OCI-LY7 (cell line): Measurements from ENCODE around the gene ZBTB44. TPM values are rescaled to one million over a fixed set of nuclear protein-coding genes. Genes with fewer than 3 reads are reported as not detected.
"Not testable (repeated sequence)": the region's sequence is repeated elsewhere in the genome, so short reads cannot be mapped to it uniquely, and the experiment has no call there.

Experiments used
- BruUV-seq: library from RNA; stranded (reverse); fragments of 400-500 nt; replicated peaks from 2 replicates; lab custom pipeline; 2021; lab: Mats Ljungman, UMichigan
- CTCF ChIA-PET: fragments of 300-600 bp; sonication (Branson Sonifier 250); formaldehyde crosslinking; loops from one replicate; lab custom pipeline; 2022; ENCODE audit warnings: antibody characterized with exemption; ENCODE audit not compliant: unreplicated experiment; lab: Charles Lee
- POLR2A ChIA-PET: fragments of 300-600 bp; sonication (Branson Sonifier 250); formaldehyde crosslinking; loops from one replicate; lab custom pipeline; 2022; ENCODE audit warnings: antibody characterized with exemption; lab: Charles Lee
- DNase-seq: peaks from one replicate; pipeline ENCODE4 v3.0.0-alpha.2; 2015; ENCODE audit warnings: low spot score
- H2AFZ ChIP-seq: fragments of 200-600 bp; sonication (generic), shearing (Covaris generic); 2 replicates; pipeline ENCODE4 v1.6.1; 2014; ENCODE audit warnings: mild to moderate bottlenecking, antibody characterized with exemption, low read length, moderate library complexity
- H3K27ac ChIP-seq: fragments of 200-600 bp; sonication (generic); 2 replicates; pipeline ENCODE4 v1.5.1; 2014; ENCODE audit warnings: mixed run types, low read depth, mild to moderate bottlenecking, moderate library complexity, low read length, inconsistent platforms; ENCODE audit not compliant: poor library complexity, severe bottlenecking
- H3K36me3 ChIP-seq: fragments of 200-600 bp; sonication (generic); 2 replicates; pipeline ENCODE4 v1.6.1; 2014; ENCODE audit warnings: mild to moderate bottlenecking, antibody characterized with exemption, low read length, moderate library complexity, mixed read lengths; ENCODE audit not compliant: insufficient read depth
- H3K4me1 ChIP-seq: fragments of 200-600 bp; sonication (generic); 2 replicates; pipeline ENCODE4 v1.5.1; 2014; ENCODE audit warnings: mild to moderate bottlenecking, low read length; ENCODE audit not compliant: insufficient read depth, poor library complexity, severe bottlenecking
- H3K4me2 ChIP-seq: fragments of 200-600 bp; sonication (generic); 2 replicates; pipeline ENCODE4 v1.6.1; 2014; ENCODE audit warnings: mild to moderate bottlenecking, low read length
- H3K4me3 ChIP-seq: fragments of 200-600 bp; sonication (generic); 2 replicates; pipeline ENCODE4 v1.5.1; 2014; ENCODE audit warnings: mild to moderate bottlenecking, low read depth, low read length; ENCODE audit not compliant: poor library complexity, severe bottlenecking
- H3K79me2 ChIP-seq: fragments of 200-600 bp; sonication (generic); 2 replicates; pipeline ENCODE4 v1.6.1; 2016; ENCODE audit warnings: low read depth, mild to moderate bottlenecking, low read length, moderate library complexity, mixed read lengths; ENCODE audit not compliant: insufficient read depth
- H3K9me2 ChIP-seq: fragments of 200-600 bp; sonication (generic); 2 replicates; pipeline ENCODE4 v1.6.1; 2016; ENCODE audit warnings: mild to moderate bottlenecking, low read length, mixed read lengths; ENCODE audit not compliant: insufficient read depth
- H3K9me3 ChIP-seq: fragments of 200-600 bp; sonication (generic); 2 replicates; pipeline ENCODE4 v1.6.1; 2014; ENCODE audit warnings: mild to moderate bottlenecking, mixed run types, low read length, mixed read lengths
- H4K20me1 ChIP-seq: fragments of 200-600 bp; sonication (generic); 2 replicates; pipeline ENCODE4 v1.6.1; 2014; ENCODE audit warnings: mild to moderate bottlenecking, antibody characterized with exemption, low read length, moderate library complexity, mixed read lengths; ENCODE audit not compliant: insufficient read depth
- EZH2phosphoT487 ChIP-seq: fragments of 200-600 bp; sonication (generic); IDR thresholded peaks from 2 replicates; pipeline ENCODE4 v1.6.1; 2018; ENCODE audit warnings: low read depth, borderline replicate concordance, mild to moderate bottlenecking, mixed run types, antibody characterized with exemption, low read length, moderate library complexity, mixed read lengths
- intact Hi-C: fragments of 100-400 bp; cut with micrococcal nuclease; formaldehyde crosslinking; loops from one replicate; pipeline ENCODE4 v1.10.0; 2022; ENCODE audit not compliant: unreplicated experiment
- total RNA-seq, 2 experiments: library from RNA; depleted of rRNA in 1 of 2; stranded (reverse); fragments of >200 nt in 1 of 2; shearing (Covaris generic) in 1 of 2; gene quantifications; 2 replicates each; pipeline ENCODE4 v1.2.3, GENCODE V29; 2014 to 2022
- TF ChIP-seq, protein P1 (sequence below): fragments of 200-600 bp; sonication (generic); conservative IDR thresholded peaks from 2 replicates; pipeline ENCODE4 v1.5.1; 2014; ENCODE audit warnings: mild to moderate bottlenecking, antibody characterized with exemption, low read length, moderate library complexity, mixed read lengths

ZBTB44 gene
- total RNA-seq, 2 experiments from 2014 or later, result 57.4 to 60.2 TPM

DNA sequence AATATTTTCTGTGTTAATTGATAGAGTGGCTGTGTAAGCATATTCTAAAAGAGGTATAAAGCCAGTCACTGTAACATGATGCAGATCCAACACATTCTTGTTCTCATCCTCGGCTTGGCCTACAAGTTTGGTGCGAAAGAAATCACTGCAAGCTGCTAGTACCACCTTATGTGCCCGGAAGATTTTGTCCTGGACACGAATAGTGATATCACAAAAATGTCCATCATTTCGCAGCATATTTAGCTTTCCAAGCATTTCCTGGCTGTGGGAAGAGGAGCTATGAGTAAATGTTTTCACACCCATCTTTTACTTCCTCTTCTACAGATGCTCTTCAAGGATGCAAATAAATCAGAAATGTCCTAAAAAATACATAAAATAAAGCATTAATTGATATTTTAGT, 53.1 kb downstream of the ZBTB44 start:
- ChIA-PET CTCF (no interaction called here), POLR2A (interaction anchor here (0.6 to 0.7 kb wide), 4 partner anchors 31 to 635 kb away, joined by 3 to 6 read pairs (median 4); no protein-coding TSS in a partner anchor)
- Histone ChIP-seq H3K9me2 (no peaks in the 10 kb centered on the region), H4K20me1 (0 out of 2 replicates have a peak, but pooled peaks cover 4% of the 10 kb centered on the region), H3K27ac (no peak overlapping the region), H3K4me3 (no peak overlapping the region), H3K4me1 (peaks cover 6% of the 10 kb centered on the region), H3K9me3 (no peaks in the 10 kb centered on the region), H2AFZ (no peak overlapping the region), H3K36me3 (peaks cover 79% of the 10 kb centered on the region), H3K79me2 (peaks cover 16% of the 10 kb centered on the region; the same call in 1 of the 2 replicates), H3K4me2 (no peak overlapping the region)
- no TSS peak for BruUV-seq
- no peak for DNase-seq
- TF ChIP-seq EZH2phosphoT487, result no peak
- TF ChIP-seq, protein P1, sequence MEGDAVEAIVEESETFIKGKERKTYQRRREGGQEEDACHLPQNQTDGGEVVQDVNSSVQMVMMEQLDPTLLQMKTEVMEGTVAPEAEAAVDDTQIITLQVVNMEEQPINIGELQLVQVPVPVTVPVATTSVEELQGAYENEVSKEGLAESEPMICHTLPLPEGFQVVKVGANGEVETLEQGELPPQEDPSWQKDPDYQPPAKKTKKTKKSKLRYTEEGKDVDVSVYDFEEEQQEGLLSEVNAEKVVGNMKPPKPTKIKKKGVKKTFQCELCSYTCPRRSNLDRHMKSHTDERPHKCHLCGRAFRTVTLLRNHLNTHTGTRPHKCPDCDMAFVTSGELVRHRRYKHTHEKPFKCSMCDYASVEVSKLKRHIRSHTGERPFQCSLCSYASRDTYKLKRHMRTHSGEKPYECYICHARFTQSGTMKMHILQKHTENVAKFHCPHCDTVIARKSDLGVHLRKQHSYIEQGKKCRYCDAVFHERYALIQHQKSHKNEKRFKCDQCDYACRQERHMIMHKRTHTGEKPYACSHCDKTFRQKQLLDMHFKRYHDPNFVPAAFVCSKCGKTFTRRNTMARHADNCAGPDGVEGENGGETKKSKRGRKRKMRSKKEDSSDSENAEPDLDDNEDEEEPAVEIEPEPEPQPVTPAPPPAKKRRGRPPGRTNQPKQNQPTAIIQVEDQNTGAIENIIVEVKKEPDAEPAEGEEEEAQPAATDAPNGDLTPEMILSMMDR, result no peak
- intact Hi-C loops, result no loop called here

DNA sequence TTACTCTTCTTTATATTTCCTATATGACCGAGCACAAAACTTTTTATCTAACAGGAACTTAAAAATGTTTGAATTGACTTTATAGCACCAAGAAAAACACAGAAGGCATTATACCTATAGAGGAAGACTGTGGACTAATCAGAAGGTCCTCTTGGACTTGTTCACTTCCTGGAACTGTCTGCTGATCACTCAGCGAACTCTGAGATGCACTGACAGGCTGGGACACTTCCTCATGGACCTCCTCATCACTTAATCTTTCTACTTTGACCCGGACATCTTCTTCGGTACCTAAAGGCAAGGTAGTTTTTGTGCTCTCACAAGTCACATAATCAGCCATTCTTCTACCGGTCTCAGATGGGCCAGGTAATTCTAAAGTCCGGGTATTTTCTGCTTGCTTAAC, 54.0 kb downstream of the ZBTB44 start:
- POLR2A ChIA-PET, result interaction anchor here (0.6 kb wide), 1 partner anchor 41 kb away, joined by 6 read pairs; no protein-coding TSS in a partner anchor
- no peaks in the 10 kb centered on the region for H3K9me3 ChIP-seq
- H3K36me3 ChIP-seq, result peaks cover 75% of the 10 kb centered on the region
- CTCF ChIA-PET, result no interaction called here
- intact Hi-C loops, result no loop called here
- no peak for TF ChIP-seq EZH2phosphoT487
- TF ChIP-seq, protein P1, result no peak
- no peak overlapping the region for H3K4me3 ChIP-seq
- H4K20me1 ChIP-seq, result 0 out of 2 replicates have a peak, but pooled peaks cover 4% of the 10 kb centered on the region
- H3K4me2 ChIP-seq, result no peak overlapping the region
- H2AFZ ChIP-seq, result no peak overlapping the region
- peaks cover 6% of the 10 kb centered on the region for H3K4me1 ChIP-seq
- peaks cover 17% of the 10 kb centered on the region; the same call in 1 of the 2 replicates for H3K79me2 ChIP-seq
- no peaks in the 10 kb centered on the region for H3K9me2 ChIP-seq
- no peak overlapping the region for H3K27ac ChIP-seq
- DNase-seq, result no peak
- no TSS peak for BruUV-seq

DNA sequence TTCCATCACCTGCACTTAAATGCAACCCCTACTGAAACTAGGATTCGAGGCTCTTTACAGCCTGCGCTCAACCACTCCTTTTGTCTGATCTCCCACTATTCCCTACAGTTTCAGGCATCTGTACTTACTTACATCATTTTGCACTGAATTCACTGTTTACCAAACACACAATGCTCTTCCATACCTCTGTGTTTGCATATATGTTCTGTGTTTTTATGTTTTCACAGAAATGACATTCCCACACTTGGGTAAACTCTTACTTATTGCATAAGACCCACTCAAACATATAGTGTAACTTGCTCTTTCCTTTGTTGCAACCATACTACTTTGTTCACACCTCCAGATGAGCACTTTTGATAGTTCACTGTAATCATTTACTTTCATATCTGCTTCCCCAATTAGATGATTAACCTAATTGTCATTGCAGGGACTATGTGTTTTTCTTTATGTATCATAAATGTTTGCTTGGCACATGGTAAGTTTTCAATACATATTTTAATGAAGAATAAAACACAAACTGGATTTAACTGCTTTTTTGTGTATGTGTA, 54.6 kb downstream of the ZBTB44 start:
- POLR2A ChIA-PET, result no interaction called here
- no peaks in the 10 kb centered on the region for H3K9me3 ChIP-seq

DNA sequence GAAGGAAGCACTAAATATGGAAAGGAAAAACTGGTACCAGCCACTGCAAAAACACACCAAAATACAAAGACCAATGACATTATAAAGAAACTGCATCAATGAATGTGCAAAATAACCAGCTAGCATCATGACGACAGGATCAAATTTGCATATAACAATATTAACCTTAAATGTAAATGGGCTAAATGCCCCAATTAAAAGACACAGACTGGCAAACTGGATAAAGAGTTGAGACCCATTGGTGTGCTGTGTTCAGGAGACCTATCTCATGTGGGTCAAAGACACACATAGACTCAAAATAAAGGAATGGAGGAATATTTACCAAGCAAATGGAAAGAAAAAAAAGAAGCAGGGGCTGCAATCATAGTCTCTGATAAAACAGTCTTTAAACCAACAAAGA, 63.0 kb downstream of the ZBTB44 start:
- H3K9me2 ChIP-seq, intact Hi-C loops, H3K4me2 ChIP-seq, H3K9me3 ChIP-seq, DNase-seq, H3K4me3 ChIP-seq, H4K20me1 ChIP-seq, BruUV-seq, H2AFZ ChIP-seq, CTCF ChIA-PET, H3K27ac ChIP-seq, H3K4me1 ChIP-seq: not testable (repeated sequence)
- POLR2A ChIA-PET, result interaction anchor here (0.6 to 1.0 kb wide), 2 partner anchors 9 to 25 kb away, joined by 3 to 4 read pairs; no protein-coding TSS in a partner anchor
- Histone ChIP-seq H3K79me2 (peaks cover 51% of the 10 kb centered on the region), H3K36me3 (peaks cover 27% of the 10 kb centered on the region)

More for the DNA sequence above, 54.6 kb downstream of the ZBTB44 start:
- Histone ChIP-seq H3K4me3 (no peak overlapping the region), H3K4me2 (no peak overlapping the region), H3K4me1 (peaks cover 6% of the 10 kb centered on the region), H2AFZ (no peak overlapping the region), H4K20me1 (0 out of 2 replicates have a peak, but pooled peaks cover 4% of the 10 kb centered on the region), H3K79me2 (peaks cover 23% of the 10 kb centered on the region; the same call in 1 of the 2 replicates), H3K36me3 (peaks cover 69% of the 10 kb centered on the region), H3K27ac (no peak overlapping the region), H3K9me2 (no peaks in the 10 kb centered on the region)
- DNase-seq, result no peak
- intact Hi-C loops, result no loop called here
- CTCF ChIA-PET, result no interaction called here
- TF ChIP-seq EZH2phosphoT487, result no peak
- TF ChIP-seq, protein P1, result no peak
- BruUV-seq, result no TSS peak
